Dedifferentiated amniotic fluid mesenchymal stem cell (primary cell): Measurements from ENCODE around the gene SUN1.
"Not testable (repeated sequence)": the region's sequence is repeated elsewhere in the genome, so short reads cannot be mapped to it uniquely, and the experiment has no call there.

Source experiments
- DNase-seq: peaks from one replicate; pipeline ENCODE4 v3.0.0-alpha.2; 2016; ENCODE audit errors: extremely low spot score

Gene SUN1

GRCh38 chr7:920351-921070 lies 88.2 kb downstream of the SUN1 start:
- no peak for DNase-seq

- DNase-seq = no peak
These were observed 88.8 kb downstream of the SUN1 start for GRCh38 chr7:921071-921461.

- no peak for DNase-seq
These were observed 89.5 kb downstream of the SUN1 start for GRCh38 chr7:921581-922333.

GRCh38 chr7:922334-923107 lies 90.2 kb downstream of the SUN1 start:
- DNase-seq = no peak

DNA sequence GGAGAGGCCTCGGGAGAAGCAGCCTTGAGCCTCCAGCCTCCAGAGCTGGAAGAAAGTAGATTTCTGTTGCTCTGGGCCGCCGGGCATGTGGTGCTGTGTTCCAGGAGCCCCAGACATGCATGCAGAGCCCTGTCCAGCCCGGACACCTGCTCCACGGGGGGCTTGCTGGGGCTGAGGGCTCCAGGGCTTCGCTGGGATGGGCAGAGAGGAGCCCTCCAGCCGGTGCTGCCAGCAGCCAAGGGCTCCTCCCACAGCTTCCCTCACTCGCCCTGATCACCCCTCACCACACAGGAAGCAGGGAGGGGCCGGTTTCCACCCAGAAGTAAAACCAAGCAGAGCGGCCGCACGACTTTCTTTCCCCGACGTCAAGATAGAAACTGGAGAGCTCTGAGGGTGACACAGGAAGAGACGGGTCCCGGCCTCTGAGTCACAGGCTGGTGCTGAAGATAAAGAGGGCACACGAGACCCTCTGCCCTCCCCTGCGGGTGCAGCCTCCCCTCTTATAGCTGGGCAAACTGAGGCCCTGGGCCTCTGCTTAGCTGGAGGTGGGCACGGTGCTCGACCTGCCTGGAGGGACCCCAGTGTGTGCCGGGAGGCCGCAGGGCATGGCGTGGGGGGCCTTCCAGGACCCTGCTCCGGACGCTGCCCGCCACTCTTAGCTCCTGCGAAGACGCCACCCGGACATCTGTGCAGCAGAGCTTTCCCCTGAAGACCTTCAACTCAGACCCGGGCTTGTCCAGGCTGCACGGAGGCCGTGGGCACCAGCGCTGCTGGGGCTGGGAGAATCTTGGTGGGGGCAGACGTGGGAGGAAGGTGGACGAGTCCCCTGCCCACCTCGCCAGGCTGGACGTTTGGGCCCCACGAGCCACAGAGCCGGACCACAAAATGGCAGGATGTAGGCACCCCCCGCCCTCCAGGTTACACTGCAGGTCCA lies 91.1 kb downstream of the SUN1 start:
- no peak for DNase-seq

DNA sequence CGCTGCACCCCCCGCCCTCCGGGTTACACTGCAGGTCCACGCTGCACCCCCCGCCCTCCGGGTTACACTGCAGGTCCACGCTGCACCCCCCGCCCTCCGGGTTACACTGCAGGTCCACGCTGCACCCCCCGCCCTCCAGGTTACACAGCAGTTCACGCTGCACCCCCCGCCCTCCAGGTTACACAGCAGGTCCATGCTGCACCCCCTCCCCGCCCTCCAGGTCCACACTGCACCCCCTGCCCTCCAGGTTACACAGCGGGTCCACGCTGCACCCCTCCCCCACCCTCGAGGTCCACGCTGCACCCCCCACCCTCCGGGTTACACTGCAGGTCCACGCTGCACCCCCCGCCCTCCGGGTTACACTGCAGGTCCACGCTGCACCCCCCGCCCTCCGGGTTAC lies 91.8 kb downstream of the SUN1 start:
- not testable (repeated sequence) for DNase-seq
